Measurements from ENCODE around the gene INSIG1. TPM values are rescaled to one million over a fixed set of nuclear protein-coding genes. Genes with fewer than 3 reads are reported as not detected.

INSIG1 gene
- total RNA-seq, 4 donors from 2014 or later: 70.4 to 256 (median 145) TPM

DNA sequence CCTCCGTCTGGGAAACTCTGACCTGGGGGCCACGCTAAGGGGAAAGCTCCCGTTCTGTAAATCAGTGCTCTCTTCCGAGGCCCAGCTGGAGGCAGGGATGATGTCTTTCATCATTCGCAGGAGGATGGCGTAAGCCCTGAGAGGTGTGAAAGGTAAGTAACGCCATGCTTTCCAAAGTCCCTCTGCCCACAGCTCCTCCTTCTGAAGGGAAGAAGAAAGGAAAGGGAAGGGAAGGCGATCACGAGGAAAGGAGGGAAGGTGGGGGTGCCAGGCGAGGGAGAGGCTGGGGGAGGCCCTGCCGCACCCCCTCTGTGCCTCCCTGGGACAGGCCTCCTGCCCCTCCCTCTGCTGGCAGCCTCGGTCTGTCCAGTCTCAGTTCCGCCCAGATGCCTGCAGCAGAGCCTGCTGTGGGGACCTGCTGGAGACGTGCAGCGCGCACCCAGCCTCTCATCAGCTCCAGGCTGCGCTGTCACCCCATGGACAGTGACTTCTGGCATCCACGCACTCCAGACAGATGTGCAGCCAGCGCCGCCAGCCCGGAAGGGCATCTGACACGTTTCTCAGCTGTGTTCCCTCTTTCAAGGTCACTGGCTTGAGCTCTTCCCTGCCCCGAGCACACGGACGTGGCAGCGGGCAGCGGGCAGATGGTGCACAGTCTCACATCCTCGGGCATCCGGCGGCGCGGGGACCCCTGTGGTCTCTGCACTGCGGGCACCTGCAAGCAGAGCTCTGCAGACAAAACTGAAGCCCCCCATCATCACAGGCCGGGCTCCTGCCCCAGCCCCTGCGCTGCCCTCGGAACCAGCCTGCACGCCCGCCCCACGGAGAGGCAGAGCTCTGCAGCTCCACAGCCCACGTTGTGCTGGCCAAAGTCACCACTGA, 60.6 kb downstream of the INSIG1 start:
- TF ChIP-seq, protein P1, sequence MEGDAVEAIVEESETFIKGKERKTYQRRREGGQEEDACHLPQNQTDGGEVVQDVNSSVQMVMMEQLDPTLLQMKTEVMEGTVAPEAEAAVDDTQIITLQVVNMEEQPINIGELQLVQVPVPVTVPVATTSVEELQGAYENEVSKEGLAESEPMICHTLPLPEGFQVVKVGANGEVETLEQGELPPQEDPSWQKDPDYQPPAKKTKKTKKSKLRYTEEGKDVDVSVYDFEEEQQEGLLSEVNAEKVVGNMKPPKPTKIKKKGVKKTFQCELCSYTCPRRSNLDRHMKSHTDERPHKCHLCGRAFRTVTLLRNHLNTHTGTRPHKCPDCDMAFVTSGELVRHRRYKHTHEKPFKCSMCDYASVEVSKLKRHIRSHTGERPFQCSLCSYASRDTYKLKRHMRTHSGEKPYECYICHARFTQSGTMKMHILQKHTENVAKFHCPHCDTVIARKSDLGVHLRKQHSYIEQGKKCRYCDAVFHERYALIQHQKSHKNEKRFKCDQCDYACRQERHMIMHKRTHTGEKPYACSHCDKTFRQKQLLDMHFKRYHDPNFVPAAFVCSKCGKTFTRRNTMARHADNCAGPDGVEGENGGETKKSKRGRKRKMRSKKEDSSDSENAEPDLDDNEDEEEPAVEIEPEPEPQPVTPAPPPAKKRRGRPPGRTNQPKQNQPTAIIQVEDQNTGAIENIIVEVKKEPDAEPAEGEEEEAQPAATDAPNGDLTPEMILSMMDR (IDR thresholded peaks at IDR 0.05; ENCODE audit: low read depth): no peak

DNA sequence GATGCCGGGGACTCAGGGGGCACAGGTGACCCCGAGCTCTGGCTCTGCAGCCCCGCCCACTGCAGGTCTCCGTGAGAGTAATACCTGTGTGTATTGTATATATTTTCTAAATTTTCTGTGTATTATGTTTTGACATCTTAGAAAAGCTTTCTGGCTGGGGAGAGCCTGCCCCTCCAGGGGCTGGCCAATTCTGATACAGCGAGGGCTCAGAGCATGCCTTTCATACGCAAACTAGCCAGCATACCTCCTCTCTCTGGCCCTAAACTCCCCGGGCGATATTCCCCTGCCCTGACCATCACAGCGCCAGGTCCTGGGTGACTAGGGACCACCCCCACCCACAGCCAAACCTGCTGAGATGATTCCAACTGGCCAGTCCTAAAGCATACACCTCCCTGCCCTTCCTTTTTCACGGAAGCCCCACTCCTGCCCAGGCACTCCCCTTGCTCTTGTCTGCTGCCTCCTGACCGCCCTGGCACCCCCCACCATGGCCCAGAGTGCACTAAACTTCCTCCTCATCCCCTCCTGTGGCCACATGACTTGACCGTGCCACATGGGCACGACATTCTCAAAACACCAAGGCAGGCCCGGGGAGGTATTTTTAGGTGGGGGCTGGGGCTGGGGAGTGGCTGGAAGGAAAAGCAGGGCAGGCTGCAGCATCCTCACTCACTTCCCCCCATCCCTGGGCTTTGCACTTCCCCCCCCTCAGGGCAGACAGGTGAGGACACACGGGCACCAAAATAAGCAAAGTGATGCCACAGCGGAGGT, 61.5 kb downstream of the INSIG1 start:
- TF ChIP-seq, protein P1 (IDR thresholded peaks at IDR 0.05; ENCODE audit: low read depth): no peak

Other genes starting within 250 kb of the INSIG1 start
- not detected for gene HTR5A, start 227.6 kb upstream of the INSIG1 start, total RNA-seq
- gene EN2, start 160.3 kb downstream of the INSIG1 start, total RNA-seq: not detected
- not detected for gene CNPY1, start 248.7 kb downstream of the INSIG1 start, total RNA-seq

All from subcutaneous adipose tissue (tissue), 4 donors.